Measurements from ENCODE around the gene ESCO1.

Gene ESCO1

DNA sequence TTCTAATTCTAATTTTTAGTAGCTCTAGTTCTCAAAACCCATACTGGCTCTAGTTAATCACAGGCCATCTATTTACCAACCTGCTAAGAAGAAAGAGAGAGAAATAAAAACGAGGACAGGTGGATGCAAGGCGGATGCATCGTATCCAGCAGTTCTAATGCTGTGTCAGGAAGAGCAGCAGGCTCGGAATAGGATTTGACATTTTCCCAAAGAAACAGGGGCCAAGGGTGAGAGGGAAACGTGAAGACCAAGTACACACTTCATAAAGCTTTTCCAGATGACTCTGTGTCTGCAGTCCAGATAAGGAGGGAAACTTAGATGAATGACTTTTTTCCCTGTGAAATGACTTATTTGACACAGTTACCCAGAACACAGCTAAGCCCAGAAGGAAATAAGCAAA lies 117.5 kb downstream of the ESCO1 start:
- no peak overlapping the region for H2BK120ac ChIP-seq (ENCODE audit: low read depth, low read length)
- no peak overlapping the region for H3K27ac ChIP-seq (replicated peaks; ENCODE audit: low read length)
- H3K79me1 ChIP-seq (ENCODE audit: low read depth, low read length) = no peaks in the 10 kb centered on the region
- no peak for DNase-seq (ENCODE audit: low spot score)
- H3K9me3 ChIP-seq (replicated peaks in 1 of 2; ENCODE audit: control insufficient read depth in 2 of 2, insufficient read depth in 1 of 2, low read depth in 1 of 2, low read length in 2 of 2) = no peaks in the 10 kb centered on the region
- no peak overlapping the region for H3K14ac ChIP-seq (ENCODE audit: low read length)
- H2AK5ac ChIP-seq (ENCODE audit: low read depth, low read length) = no peak overlapping the region
- WGBS, 2 donors (ENCODE audit: extremely low coverage in 2 of 2, insufficient read length in 2 of 2, insufficient replicate concordance in 1 of 2) = no CpG with 5 or more reads among the region's 5 CpGs
- H2BK15ac ChIP-seq (ENCODE audit: low read length) = no peak overlapping the region
- H4K8ac ChIP-seq (ENCODE audit: low read depth, low read length) = no peak overlapping the region
- H3K18ac ChIP-seq (ENCODE audit: low read length) = no peak overlapping the region
- no peaks in the 10 kb centered on the region for H3K4me1 ChIP-seq (ENCODE audit: control insufficient read depth in 2 of 2, insufficient read depth in 1 of 2, low read depth in 1 of 2, low read length in 2 of 2)
- H3K4ac ChIP-seq (ENCODE audit: low read length) = no peak overlapping the region
- H3K9ac ChIP-seq (ENCODE audit: low read depth, low read length, poor library complexity) = no peak overlapping the region
- H2BK12ac ChIP-seq (ENCODE audit: low read length) = no peak overlapping the region
- peaks cover 14 to 93% of the 10 kb centered on the region in 2 donors for H3K36me3 ChIP-seq (replicated peaks in 1 of 2; ENCODE audit: control insufficient read depth in 2 of 2, insufficient read depth in 2 of 2, low read length in 2 of 2)
- no peak overlapping the region for H2AFZ ChIP-seq (ENCODE audit: low read length)
- H3K4me2 ChIP-seq (ENCODE audit: insufficient read depth, low read length, poor library complexity, severe bottlenecking) = no peak overlapping the region
- no peak overlapping the region for H3K4me3 ChIP-seq (ENCODE audit: low read length in 2 of 2)
- H3K23ac ChIP-seq (ENCODE audit: low read depth, low read length, poor library complexity) = no peak overlapping the region
- no peaks in the 10 kb centered on the region for H3K27me3 ChIP-seq (ENCODE audit: control insufficient read depth in 3 of 3, insufficient read depth in 3 of 3, low read depth in 1 of 3, low read length in 3 of 3)
- H4K91ac ChIP-seq (ENCODE audit: low read depth, low read length, poor library complexity) = no peak overlapping the region
- no peak overlapping the region for H2BK5ac ChIP-seq (ENCODE audit: low read length)

DNA sequence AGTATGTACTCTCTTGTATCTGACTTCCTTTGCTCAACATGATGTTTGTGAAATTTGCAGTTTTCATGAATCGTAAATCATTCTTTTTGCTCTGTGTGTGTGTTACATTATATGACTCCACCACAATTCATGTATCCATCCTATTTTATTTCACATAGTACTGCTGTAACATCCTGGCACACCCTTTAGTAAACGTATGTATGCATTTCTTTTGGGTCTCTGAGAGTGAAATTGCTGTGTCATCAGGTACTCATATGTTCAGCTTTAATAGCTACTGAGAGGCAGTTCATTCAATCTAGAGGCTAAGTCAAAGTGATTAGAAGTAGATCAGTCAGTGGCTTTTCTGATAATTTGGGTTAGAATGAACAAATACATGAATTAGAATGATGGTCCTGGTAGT lies 118.8 kb downstream of the ESCO1 start:
- Histone ChIP-seq H2BK5ac (ENCODE audit: low read length) (no peak overlapping the region), H4K8ac (ENCODE audit: low read depth, low read length) (no peak overlapping the region), H3K4ac (ENCODE audit: low read length) (no peak overlapping the region), H3K14ac (ENCODE audit: low read length) (no peak overlapping the region), H2BK12ac (ENCODE audit: low read length) (no peak overlapping the region), H4K91ac (ENCODE audit: low read depth, low read length, poor library complexity) (no peak overlapping the region), H3K36me3 (replicated peaks in 1 of 2; ENCODE audit: control insufficient read depth in 2 of 2, insufficient read depth in 2 of 2, low read length in 2 of 2) (peaks cover 16 to 95% of the 10 kb centered on the region in 2 donors), H2BK120ac (ENCODE audit: low read depth, low read length) (no peak overlapping the region), H3K27ac (replicated peaks; ENCODE audit: low read length) (no peak overlapping the region), H3K18ac (ENCODE audit: low read length) (no peak overlapping the region), H3K79me1 (ENCODE audit: low read depth, low read length) (no peaks in the 10 kb centered on the region), H3K27me3 (ENCODE audit: control insufficient read depth in 3 of 3, insufficient read depth in 3 of 3, low read depth in 1 of 3, low read length in 3 of 3) (no peaks in the 10 kb centered on the region), H2AK5ac (ENCODE audit: low read depth, low read length) (no peak overlapping the region), H3K4me3 (ENCODE audit: low read length in 2 of 2) (no peak overlapping the region), H3K4me1 (ENCODE audit: control insufficient read depth in 2 of 2, insufficient read depth in 1 of 2, low read depth in 1 of 2, low read length in 2 of 2) (no peaks in the 10 kb centered on the region), H3K9me3 (replicated peaks in 1 of 2; ENCODE audit: control insufficient read depth in 2 of 2, insufficient read depth in 1 of 2, low read depth in 1 of 2, low read length in 2 of 2) (no peaks in the 10 kb centered on the region), H2AFZ (ENCODE audit: low read length) (no peak overlapping the region), H3K23ac (ENCODE audit: low read depth, low read length, poor library complexity) (no peak overlapping the region), H3K4me2 (ENCODE audit: insufficient read depth, low read length, poor library complexity, severe bottlenecking) (no peak overlapping the region), H3K9ac (ENCODE audit: low read depth, low read length, poor library complexity) (no peak overlapping the region), H2BK15ac (ENCODE audit: low read length) (no peak overlapping the region)
- no CpG with 5 or more reads among the region's 2 CpGs for WGBS, 2 donors (ENCODE audit: extremely low coverage in 2 of 2, insufficient read length in 2 of 2, insufficient replicate concordance in 1 of 2)
- DNase-seq (ENCODE audit: low spot score) = no peak

DNA sequence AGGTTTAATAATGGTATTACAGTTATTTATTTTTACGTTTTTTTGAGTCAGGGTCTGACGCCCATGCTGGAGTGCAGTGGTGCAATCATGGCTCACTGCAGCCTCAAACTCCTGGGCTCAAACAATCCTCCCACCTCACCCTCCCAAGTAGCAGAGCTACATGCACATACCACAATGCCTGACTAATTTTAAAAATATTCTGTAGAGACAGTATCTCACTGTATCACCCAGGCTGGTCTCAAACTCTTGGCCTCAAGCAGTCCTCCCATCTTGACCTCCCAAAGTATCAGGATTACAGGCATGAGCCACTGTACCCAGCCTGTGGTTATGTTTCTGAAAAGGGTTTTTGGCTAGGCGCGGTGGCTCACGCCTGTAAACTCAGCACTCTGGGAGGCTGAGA lies 120.8 kb downstream of the ESCO1 start:
- Histone ChIP-seq H3K4me3 (ENCODE audit: low read length in 2 of 2) (no peak overlapping the region), H3K9ac (ENCODE audit: low read depth, low read length, poor library complexity) (no peak overlapping the region), H3K23ac (ENCODE audit: low read depth, low read length, poor library complexity) (no peak overlapping the region), H2AFZ (ENCODE audit: low read length) (no peak overlapping the region), H4K91ac (ENCODE audit: low read depth, low read length, poor library complexity) (no peak overlapping the region), H2BK5ac (ENCODE audit: low read length) (no peak overlapping the region), H2BK15ac (ENCODE audit: low read length) (no peak overlapping the region), H3K4ac (ENCODE audit: low read length) (no peak overlapping the region), H4K8ac (ENCODE audit: low read depth, low read length) (no peak overlapping the region), H3K14ac (ENCODE audit: low read length) (no peak overlapping the region), H3K79me1 (ENCODE audit: low read depth, low read length) (no peaks in the 10 kb centered on the region), H3K4me1 (ENCODE audit: control insufficient read depth in 2 of 2, insufficient read depth in 1 of 2, low read depth in 1 of 2, low read length in 2 of 2) (no peaks in the 10 kb centered on the region), H3K36me3 (replicated peaks in 1 of 2; ENCODE audit: control insufficient read depth in 2 of 2, insufficient read depth in 2 of 2, low read length in 2 of 2) (peaks cover 13 to 92% of the 10 kb centered on the region in 2 donors), H3K18ac (ENCODE audit: low read length) (no peak overlapping the region), H3K9me3 (replicated peaks in 1 of 2; ENCODE audit: control insufficient read depth in 2 of 2, insufficient read depth in 1 of 2, low read depth in 1 of 2, low read length in 2 of 2) (no peaks in the 10 kb centered on the region), H3K4me2 (ENCODE audit: insufficient read depth, low read length, poor library complexity, severe bottlenecking) (no peak overlapping the region), H3K27ac (replicated peaks; ENCODE audit: low read length) (no peak overlapping the region), H3K27me3 (ENCODE audit: control insufficient read depth in 3 of 3, insufficient read depth in 3 of 3, low read depth in 1 of 3, low read length in 3 of 3) (no peaks in the 10 kb centered on the region), H2AK5ac (ENCODE audit: low read depth, low read length) (no peak overlapping the region), H2BK120ac (ENCODE audit: low read depth, low read length) (no peak overlapping the region), H2BK12ac (ENCODE audit: low read length) (no peak overlapping the region)
- no peak for DNase-seq (ENCODE audit: low spot score)
- WGBS, 2 donors (ENCODE audit: extremely low coverage in 2 of 2, insufficient read length in 2 of 2, insufficient replicate concordance in 1 of 2) = no CpG with 5 or more reads among the region's 5 CpGs
